ENCODE results near the gene CTNNA3.

The CTNNA3 gene

GRCh38 chr10:66058594-66058993 is 1637.4 kb downstream of the CTNNA3 start:
- Histone ChIP-seq H3K4me3 (ENCODE audit: low read depth, low read length) (no peak overlapping the region), H3K27ac (ENCODE audit: extremely low read depth, low read depth, low read length) (no peak overlapping the region), H3K4me1 (ENCODE audit: control insufficient read depth, insufficient read depth, low read length) (no peaks in the 10 kb centered on the region), H3K36me3 (ENCODE audit: control insufficient read depth in 2 of 2, insufficient read depth in 1 of 2, low read length in 2 of 2) (no peaks in the 10 kb centered on the region), H3K9me3 (ENCODE audit: control insufficient read depth, insufficient read depth, low read depth, low read length) (no peaks in the 10 kb centered on the region)
- CTCF ChIA-PET: interaction anchor here (0.5 kb wide), 1 partner anchor 503 kb away, joined by 6 read pairs; no protein-coding TSS in a partner anchor
- TF ChIP-seq ZNF791 (tag by site-specific recombination; IDR thresholded peaks at IDR 0.05): no peak
- TF ChIP-seq ZNF16 (tag by site-specific recombination; IDR thresholded peaks at IDR 0.05; ENCODE audit: low read depth): no peak
- TF ChIP-seq ZNF239 (tag by site-specific recombination; IDR thresholded peaks at IDR 0.05): no peak
- no peak for TF ChIP-seq ZNF184 (tag by site-specific recombination; IDR thresholded peaks at IDR 0.05)
- no peak for TF ChIP-seq PRDM10 (tag by site-specific recombination; IDR thresholded peaks at IDR 0.05)
- no peak for TF ChIP-seq ZNF776 (tag by site-specific recombination; IDR thresholded peaks at IDR 0.05; ENCODE audit: borderline replicate concordance)
- no peak for TF ChIP-seq ZNF391 (tag by site-specific recombination; IDR thresholded peaks at IDR 0.05; ENCODE audit: borderline replicate concordance, low read depth)
- TF ChIP-seq ZSCAN5A (tag by site-specific recombination; IDR thresholded peaks at IDR 0.05): no peak
- TF ChIP-seq ZNF514 (tag by site-specific recombination; IDR thresholded peaks at IDR 0.05): no peak
- no peak for TF ChIP-seq FEZF1 (tag by site-specific recombination; IDR thresholded peaks at IDR 0.05)
- TF ChIP-seq ELK4 (IDR thresholded peaks at IDR 0.05; ENCODE audit: borderline replicate concordance, low read depth, low read length): no peak
- TF ChIP-seq ZNF610 (tag by site-specific recombination; IDR thresholded peaks at IDR 0.05; ENCODE audit: borderline replicate concordance): no peak
- TF ChIP-seq HOXD13 (CRISPR knock-in tag; IDR thresholded peaks at IDR 0.05; ENCODE audit: borderline replicate concordance): no peak
- no peak for TF ChIP-seq ZNF146 (tag by site-specific recombination; IDR thresholded peaks at IDR 0.05)
- TF ChIP-seq KLF1 (tag by site-specific recombination; IDR thresholded peaks at IDR 0.05): no peak
- TF ChIP-seq ZNF768 (tag by site-specific recombination; IDR thresholded peaks at IDR 0.05): no peak
- TF ChIP-seq ZBTB20 (tag by site-specific recombination; IDR thresholded peaks at IDR 0.05): no peak
- POLR2A ChIA-PET: interaction anchor here (0.5 kb wide), 1 partner anchor 713 kb away, joined by 5 read pairs; no protein-coding TSS in a partner anchor

- ChIA-PET POLR2A (no interaction called here), CTCF (no interaction called here)
- Histone ChIP-seq H3K36me3 (ENCODE audit: control insufficient read depth in 2 of 2, insufficient read depth in 1 of 2, low read length in 2 of 2) (no peaks in the 10 kb centered on the region), H3K27ac (ENCODE audit: extremely low read depth, low read depth, low read length) (no peak overlapping the region), H3K4me3 (ENCODE audit: low read depth, low read length) (no peak overlapping the region), H3K4me1 (ENCODE audit: control insufficient read depth, insufficient read depth, low read length) (no peaks in the 10 kb centered on the region), H3K9me3 (ENCODE audit: control insufficient read depth, insufficient read depth, low read depth, low read length) (no peaks in the 10 kb centered on the region)
- TF ChIP-seq ZNF843 (tag by site-specific recombination; IDR thresholded peaks at IDR 0.05) (no peak), ZNF404 (tag by site-specific recombination; IDR thresholded peaks at IDR 0.05) (no peak), ZBTB49 (tag by site-specific recombination; IDR thresholded peaks at IDR 0.05; ENCODE audit: low read depth) (no peak), ZSCAN5A (tag by site-specific recombination; IDR thresholded peaks at IDR 0.05) (no peak), ZNF416 (tag by site-specific recombination; IDR thresholded peaks at IDR 0.05) (no peak), ZFHX2 (tag by site-specific recombination; conservative IDR thresholded peaks at IDR 0.05) (no peak), ZNF426 (tag by site-specific recombination; IDR thresholded peaks at IDR 0.05) (no peak), ZNF239 (tag by site-specific recombination; IDR thresholded peaks at IDR 0.05) (no peak), IKZF3 (tag by site-specific recombination; IDR thresholded peaks at IDR 0.05) (no peak), ZNF76 (tag by site-specific recombination; IDR thresholded peaks at IDR 0.05; ENCODE audit: borderline replicate concordance, low read depth) (no peak), ZBTB48 (tag by site-specific recombination; IDR thresholded peaks at IDR 0.05) (no peak), OVOL3 (tag by site-specific recombination; IDR thresholded peaks at IDR 0.05) (no peak)
Observed at GRCh38 chr10:66049335-66049734, 1646.7 kb downstream of the CTNNA3 start.
